T47D (cell line): ENCODE data around the gene CIITA.

ENCODE experiments used
- DNase-seq, 2 experiments: peaks; one replicate each; pipeline versions ENCODE4 v3.0.0 to v3.0.0-alpha.2; 2011 to 2012; ENCODE audit warnings: low read depth in 1 of 2, low spot score in 1 of 2
- JUND ChIP-seq: IDR thresholded peaks from 2 replicates; pipeline ENCODE4 v1.6.1; 2012; ENCODE audit warnings: low read depth
- in situ Hi-C: cut with HindIII; loops from 2 replicates; pipeline ENCODE4 v1.10.0; 2016; ENCODE audit warnings: low sequenced_read_pairs, low pct_unique_long_range_greater_than_20kb

Gene CIITA

DNA sequence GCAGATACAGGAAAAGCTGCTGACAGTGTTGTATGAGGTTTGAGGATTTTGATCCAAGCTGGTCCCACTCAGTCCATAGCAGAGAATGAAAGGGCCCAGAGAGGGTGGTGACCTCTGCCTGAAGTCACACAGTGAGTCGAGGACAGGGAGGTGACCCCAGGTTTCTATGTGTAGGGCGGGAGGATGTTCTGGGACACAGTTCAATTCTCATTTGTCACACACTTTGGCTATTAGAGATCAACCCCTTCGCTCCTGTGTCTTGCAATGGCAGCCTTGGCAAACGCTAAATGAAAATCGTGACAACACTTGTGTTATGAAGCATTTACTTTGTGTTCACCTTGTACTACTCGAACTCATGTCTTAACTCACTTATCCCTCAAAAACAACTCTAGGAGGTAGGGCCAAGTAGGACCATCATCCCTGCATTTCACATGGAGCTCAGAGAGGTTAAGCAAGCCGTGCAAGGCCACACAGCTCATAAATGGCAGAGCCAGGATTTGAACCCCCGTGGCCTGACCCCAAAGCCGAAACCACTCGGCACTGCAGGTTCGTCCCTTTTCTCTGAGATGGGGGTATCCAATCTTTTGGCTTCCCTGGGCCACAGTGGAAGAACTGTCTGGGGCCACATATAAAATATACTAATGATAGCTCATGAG is 55.1 kb downstream of the CIITA start:
- in situ Hi-C loops, result no loop called here
- DNase-seq, result no peak
- no peak for TF ChIP-seq JUND

DNA sequence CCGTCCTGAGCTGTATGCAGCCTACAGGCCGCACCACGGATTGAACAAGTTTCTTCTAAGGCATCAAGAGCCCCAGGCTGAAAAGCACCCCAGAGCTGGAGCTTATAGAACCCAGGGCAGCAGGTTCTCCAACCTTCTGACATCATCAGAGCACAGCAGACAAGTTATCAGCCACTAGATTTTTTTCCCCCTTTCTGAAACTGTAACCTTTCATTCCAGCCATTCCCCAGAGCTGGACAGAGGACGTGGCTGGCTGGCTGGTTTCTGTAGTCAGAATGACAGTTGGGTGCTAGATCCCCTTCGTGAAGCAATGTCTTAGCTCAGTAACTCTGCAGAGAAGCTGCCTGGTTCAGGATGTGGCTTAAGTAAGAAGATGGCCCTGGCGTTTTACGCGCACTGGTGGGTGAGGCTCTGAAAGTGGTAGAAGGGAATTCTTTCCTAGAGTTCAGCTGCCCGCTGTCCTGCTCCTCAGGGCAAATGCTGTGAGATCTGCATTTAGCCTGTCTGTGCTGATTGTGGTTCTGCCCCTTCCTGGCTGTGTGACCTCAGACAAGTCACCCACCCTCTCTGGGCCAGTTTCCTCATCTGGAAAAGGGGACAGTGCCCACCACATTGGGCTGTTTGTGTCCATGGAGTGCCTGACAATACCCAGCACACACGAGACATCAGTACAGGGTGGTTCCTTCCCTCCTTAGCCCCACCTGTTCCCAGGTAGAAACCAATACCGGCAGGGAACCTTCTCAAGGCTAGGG is 56.1 kb downstream of the CIITA start:
- DNase-seq, result no peak
- in situ Hi-C loops, result no loop called here
- TF ChIP-seq JUND, result no peak

DNA sequence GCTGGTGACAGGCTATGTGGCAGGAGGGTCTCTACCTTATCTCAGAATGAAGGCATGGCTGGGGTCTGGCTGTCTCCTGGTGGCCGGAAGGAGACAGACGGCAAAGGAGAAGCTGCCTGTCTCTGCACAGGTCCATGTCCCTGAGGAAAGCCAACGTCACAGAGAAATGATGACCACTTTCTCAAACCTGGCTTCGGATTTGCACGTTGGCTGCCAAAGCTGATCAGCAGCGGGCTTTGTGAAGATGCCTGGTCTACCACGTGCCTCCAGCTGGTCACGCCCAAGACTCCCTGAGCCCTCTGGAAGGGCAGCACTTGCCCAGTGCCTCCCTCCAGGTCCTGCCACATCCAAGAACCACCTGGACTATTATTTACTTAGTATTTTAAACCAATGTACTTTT is 56.9 kb downstream of the CIITA start:
- TF ChIP-seq JUND, result no peak
- no peak for DNase-seq
- in situ Hi-C loops, result no loop called here

DNA sequence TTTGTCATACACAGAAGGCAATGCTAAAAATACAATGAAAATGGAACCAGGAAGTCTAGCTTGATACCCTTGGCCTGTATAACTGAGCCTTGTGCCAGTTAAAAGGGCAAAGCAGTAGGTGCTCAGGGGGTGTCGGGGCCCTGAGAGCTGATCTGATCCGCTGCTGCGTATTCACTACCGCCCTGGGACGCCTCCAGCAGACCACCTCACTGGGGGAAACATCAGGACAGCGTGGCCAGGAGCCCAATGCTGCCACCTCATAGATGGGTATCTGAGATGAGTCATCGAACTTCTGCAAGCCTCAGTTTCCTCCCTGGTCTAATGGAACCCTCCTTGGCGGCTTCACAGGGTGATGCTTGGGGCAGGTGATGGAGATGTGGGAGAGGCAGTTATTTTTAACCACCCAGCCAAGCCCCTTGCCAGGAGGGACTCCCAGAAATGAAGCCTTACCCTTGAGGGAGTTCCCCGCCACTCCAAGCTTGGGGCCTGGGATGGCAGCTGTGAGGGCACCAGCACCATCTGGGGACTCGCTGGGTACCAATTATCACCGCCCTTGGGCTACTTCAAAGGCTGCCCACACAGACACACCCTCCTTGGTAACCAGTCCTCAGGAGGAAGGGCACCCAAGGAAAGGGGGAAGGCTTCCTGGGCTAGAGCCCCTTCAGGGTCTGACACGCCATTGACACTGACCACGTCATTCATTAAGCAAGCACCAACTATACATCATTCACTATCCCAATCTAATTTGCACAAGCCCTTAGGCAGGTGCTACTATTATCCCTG is 57.5 kb downstream of the CIITA start:
- in situ Hi-C loops, result no loop called here
- no peak for TF ChIP-seq JUND
- DNase-seq, result no peak

DNA sequence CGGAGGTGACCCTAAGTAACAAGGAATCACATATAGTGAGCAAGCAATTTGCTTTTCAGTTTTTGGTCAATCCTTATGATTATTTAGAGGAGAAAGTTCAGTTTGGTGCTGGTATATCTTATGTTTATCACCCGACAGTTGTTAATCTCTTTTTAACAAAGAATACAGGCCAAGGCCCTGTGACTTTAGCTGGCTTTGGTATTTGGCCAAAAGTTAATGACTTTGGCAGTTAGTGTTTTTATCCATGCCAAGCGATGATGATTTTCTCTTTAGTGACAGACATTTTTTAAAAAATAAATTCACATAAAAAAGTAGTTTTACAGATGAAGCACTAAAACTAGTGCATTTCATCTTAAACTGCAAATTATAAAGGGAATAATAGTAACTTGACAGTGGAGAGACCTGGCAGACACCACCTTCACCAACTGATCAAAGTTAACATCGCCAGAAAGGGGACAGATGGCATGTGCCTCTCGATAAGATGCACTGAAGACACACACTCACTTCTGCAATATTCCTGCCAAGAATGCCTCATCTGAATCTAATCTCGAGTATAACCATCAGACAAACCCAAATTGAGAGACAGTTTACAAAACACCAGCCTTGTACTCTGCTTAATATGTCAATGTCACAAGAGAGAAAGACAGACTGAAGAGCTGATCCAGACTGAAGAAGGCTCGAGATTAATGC is 58.4 kb downstream of the CIITA start:
- in situ Hi-C loops, result no loop called here
- no peak for TF ChIP-seq JUND
- no peak for DNase-seq

DNA sequence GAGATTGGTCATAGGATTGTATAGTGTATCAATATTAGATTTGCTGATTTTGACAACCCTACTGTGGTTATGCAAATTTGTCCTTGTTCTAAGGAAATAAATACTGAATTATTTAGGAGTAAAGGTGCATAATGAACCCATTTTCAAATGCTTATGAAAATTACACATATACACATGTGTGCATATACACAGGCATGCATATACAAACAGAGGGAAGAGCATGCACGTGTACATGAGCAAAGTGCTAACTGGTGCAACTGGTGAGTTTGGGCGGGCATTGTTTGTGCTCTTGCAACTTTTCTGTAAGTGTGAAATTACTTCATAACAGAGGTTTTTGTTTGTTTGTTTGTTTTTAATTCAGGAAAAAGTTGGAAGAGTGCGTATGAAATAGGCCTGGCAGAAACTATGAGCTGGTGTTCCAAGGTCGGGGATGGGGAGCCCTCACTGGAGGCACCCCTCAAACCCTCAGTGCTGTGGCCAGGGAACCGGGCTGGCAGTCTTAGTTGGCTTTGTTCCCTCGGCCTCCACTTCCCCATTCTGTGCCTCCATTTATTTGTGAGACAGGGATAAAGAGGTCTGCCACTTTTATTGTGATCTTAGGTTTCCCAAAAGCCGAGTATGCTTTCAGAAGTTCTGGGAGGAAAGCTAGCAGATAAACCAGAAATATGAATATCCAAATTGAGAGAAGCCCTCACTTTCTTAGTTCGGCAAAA is 59.4 kb downstream of the CIITA start:
- no peak for DNase-seq
- in situ Hi-C loops, result no loop called here
- no peak for TF ChIP-seq JUND

DNA sequence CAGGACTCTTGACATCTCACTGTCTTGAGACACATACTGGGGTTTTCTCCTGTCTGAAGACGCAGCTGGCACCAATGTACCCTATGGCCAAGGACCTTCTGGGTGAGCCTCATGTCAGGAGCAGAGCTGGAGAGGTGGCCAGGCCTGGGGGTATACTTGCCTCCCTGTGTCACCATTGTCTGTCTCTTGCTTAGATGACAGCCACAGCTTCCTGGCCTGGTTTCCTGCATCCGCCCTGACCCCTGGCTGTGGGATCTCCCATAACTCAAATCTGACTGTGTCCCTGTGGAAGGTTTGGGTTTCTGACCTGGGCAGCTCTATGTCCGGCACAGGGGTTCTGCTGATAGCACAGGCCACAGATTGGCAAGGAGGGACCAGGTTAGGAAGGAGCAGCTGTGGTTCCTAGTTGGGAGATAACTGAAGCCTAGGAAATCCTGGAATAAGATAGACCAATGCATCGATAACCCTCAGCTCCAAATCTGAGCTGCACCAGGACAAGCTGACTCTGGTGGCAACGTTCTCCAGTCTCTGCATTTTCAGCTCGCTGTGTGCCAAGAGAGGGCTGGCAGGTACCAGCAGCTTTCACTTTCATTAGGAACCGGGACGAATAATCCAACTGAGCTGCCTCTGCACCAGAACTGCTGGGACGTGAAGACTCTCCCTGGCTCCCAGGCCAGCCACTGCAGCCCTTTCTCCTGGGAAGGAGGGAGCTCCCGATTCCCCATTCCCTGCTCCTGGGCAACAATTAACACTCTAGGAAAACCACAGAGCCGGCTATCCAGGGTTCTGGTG is 60.3 kb downstream of the CIITA start:
- no peak for DNase-seq
- no peak for TF ChIP-seq JUND
- in situ Hi-C loops, result no loop called here

DNA sequence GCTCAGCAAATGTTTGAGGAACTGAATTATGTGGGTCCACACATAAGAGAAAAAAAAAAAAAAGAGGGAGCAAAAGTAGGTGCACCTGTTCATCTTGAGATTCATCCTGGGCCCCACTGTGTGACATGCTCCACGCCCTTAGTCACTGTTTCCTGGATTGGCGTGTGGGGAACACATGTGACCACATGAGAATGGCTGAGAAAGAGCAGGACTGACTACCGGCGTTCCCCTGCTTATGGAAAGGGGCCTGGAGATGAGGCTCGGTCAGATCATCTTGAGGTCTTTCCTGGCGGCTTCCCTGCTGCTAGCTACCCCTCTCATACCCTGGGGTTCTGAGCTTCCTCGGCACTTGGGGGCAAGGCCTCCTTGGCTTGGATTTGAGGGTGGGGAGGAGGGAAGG is 61.3 kb downstream of the CIITA start:
- in situ Hi-C loops, result no loop called here
- DNase-seq, result no peak
- TF ChIP-seq JUND, result no peak

DNA sequence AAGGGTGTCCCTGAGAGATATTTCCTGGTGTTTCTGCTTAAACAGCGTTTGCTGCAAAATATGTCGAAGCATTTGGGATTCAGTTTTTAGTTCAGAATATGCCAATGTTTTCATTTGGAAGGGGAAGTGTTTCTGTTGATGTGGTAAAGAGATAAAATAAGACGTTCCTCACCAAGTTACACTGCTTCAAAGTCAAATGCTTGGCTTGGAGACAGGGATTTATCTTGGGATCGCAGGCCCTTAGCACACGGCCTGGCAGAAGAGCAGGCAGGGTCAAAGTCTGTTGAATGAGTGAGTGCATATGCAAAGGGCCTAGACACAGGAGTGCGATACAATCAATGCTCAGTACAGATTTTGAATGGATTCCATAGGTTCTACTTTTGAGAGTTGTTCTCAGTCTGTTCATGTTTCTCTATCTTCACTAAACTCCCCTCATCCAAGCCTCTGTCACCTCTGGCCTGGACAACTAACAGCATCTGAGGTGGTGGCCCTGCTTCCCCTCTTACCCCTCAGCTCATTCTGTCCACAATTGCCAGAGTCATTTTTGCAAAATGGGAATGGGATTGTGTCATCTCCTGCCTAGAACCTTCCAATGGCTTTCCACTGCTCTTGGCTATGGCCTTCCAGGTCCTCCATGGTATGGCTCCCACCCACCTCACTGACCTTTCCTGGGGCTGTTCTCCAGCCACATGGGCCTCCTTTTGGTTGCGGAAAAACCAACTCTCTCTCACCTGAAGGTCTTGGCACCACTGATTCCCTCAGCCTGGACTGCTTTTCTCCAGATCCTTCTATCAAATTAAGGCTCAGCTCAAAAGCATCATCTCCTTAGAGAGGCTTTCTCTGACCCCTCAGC is 62.0 kb downstream of the CIITA start:
- DNase-seq, result no peak
- in situ Hi-C loops, result no loop called here
- TF ChIP-seq JUND, result no peak

DNA sequence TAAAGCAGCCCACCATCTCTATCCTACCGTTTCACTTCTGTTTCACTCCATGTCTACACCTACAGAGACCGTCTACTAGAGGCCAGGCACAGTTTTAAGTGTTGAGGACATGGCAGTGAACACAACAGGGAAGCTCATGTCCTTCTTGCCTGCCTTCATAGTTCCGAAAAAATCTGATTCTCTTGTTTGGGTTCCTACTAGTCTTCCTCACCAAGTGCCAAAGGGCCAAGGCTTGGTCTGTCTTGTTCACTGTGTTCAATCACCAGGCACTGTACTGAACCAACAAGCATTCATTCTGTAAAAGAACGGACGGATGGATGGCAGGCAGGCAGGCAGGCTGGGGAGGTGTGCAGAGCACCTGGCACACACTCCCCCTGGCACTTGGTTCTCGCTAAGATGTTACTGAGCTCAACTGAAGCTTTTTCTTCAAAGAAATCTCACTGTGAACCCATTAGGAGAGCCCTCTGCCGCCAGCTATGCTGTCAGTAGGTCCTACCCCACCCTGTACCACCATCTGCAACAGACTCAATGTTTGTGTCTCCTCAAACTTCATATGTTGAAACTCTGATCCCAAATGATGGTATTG is 62.7 kb downstream of the CIITA start:
- no peak for TF ChIP-seq JUND
- in situ Hi-C loops, result no loop called here
- no peak for DNase-seq
